ENCODE results near the gene CD226.

DNA sequence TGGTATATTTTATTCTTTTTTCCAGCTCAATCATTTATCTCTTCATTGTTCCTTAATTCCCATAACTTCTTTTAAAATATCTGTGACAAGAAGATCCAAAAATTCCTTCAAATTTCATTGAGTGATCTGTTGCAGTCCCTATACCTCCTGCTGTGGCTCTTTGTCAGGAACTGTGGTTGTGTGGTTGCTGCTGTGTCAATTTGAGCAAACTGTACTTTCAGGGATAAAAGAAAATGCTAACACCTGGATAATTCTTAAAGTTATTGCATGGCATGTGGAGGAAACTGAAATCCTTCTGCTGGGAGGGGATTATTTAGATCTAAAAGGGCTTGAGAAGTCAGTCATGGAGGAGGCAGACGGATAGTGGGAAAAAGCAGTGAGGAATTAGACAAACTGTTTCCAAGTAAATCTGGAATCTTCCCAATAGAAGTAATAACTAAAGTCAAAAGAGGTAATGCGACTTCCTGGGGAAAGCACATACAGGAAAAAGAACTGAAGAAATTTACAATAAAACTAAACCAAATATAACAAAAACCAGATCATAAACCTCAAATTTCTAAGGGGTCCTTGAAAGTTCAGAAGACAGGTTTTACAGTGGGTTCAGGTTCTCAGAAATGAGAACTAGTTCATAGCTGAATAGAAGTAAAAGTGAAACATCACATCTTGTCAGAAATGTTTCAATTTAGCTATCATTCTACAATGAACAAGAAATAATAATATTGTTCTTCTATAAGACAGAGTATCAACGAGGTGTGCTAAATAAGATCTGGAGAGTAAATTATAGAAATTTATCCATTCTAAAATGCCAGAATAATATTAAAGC lies 33.5 kb upstream of the CD226 start:
- TF ChIP-seq USF2 (IDR thresholded peaks at IDR 0.05; ENCODE audit: low read depth, low read length) (no peak), POLR2A (IDR thresholded peaks at IDR 0.05; ENCODE audit: low read depth, low read length) (no peak), MAFK (IDR thresholded peaks at IDR 0.05; ENCODE audit: low read depth, low read length) (no peak), NFE2L2 (IDR thresholded peaks at IDR 0.05; ENCODE audit: low read depth, low read length) (no peak)

Measured in IMR-90 (cell line).